Measurements from ENCODE around the gene PSME4.
"Not testable (repeated sequence)": the region's sequence is repeated elsewhere in the genome, so short reads cannot be mapped to it uniquely, and the experiment has no call there.

PSME4 gene

DNA sequence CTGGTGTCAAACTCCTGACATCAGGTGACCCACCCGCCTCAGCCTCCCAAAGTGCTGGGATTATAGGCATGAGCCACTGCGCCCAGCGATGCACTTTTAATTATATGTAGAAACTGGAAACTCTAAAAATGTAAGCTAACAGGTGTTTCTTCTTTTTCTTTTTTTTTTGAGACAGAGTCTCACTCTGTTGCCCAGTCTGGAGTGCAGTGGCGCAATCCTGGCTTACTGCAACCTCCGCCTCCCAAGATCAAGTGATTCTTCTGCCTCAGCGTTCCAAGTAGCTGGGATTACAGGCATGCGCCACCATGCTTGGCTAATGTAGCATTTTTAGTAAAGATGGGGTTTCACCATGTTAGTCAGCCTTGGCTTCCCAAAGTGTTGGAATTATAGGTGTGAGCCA, 129.1 kb downstream of the PSME4 start:
- not testable (repeated sequence) for DNase-seq

DNA sequence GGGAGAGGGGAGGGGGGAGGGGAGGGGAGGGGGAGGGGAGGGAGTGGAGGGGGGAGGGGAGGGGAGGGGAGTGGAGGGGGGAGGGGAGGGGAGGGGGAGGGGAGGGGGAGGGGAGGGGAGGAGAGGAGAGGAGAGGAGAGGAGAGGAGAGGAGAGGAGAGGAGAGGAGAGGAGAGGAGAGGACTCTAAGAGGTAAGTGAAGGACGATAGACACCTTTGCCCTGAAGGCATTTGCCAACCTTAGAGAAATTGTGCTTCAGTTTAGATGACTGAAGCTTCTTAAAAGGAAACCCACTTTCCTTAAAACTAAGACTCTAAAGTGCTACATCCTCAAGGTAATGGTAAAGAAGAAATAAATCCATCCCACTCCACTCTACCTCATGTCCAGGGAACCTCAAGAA, 130.2 kb downstream of the PSME4 start:
- no peak for DNase-seq

- not testable (repeated sequence) for DNase-seq
These were observed 140.9 kb downstream of the PSME4 start for GRCh38 chr2:53829980-53830290.

- no peak for DNase-seq
These were observed 141.4 kb downstream of the PSME4 start for GRCh38 chr2:53829273-53829979.

DNA sequence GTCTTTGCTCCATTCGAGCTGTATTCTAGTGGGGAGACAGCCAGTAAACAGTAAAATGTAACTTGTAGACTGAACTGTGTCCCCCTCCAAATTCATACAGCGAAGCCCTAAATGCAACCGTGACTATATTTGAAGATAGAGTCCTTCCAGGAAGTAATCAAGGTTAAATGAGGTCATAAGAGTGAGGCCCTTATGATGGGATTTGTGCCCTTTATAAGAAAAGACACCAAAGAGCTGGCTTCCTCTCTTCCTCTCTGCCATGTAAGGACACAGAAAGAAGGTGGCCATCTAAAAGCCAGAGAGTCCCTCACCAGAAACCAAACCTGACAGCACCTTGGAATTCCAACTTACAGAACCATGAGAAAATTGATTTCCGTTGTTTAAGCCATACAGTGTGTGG, 142.5 kb downstream of the PSME4 start:
- no peak for DNase-seq

DNA sequence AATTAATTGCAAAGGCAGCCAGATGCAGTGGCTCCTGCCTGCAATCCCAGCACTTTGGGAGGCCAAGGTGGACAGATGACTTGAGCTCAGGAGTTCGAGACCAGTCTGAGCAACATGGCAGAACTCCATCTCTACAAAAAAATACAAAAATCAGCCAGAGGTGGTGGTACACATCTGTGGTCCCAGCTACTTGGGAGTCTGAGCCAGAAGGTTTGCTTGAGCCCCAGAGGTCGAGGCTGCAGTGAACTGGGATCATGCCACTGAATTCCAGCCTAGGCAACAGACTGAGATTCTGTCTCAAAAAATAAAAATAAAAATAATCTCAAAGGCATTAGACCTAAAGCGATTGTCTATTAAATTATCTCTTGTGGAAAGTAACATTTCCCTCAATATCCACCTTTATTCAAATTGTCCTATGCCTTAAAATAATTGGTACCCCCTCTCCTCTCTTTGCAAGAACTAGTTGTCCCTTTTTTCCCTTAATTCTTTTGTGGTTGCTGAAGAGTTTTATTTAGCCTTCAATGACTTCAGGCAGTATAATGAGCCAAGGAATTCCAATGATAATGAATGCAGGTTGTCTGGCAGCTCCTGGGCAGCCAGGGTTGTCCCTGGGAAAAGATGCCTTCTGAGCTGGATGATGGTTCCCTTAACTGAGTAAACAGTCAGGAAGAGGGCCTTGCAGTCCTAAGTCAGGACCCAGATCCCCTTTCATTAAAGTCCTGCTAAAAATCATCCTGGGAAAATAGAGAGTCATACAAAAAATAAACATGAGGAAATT, 143.2 kb downstream of the PSME4 start:
- DNase-seq = no peak

GRCh38 chr2:53826587-53827397, 144.0 kb downstream of the PSME4 start:
- DNase-seq = no peak

DNA sequence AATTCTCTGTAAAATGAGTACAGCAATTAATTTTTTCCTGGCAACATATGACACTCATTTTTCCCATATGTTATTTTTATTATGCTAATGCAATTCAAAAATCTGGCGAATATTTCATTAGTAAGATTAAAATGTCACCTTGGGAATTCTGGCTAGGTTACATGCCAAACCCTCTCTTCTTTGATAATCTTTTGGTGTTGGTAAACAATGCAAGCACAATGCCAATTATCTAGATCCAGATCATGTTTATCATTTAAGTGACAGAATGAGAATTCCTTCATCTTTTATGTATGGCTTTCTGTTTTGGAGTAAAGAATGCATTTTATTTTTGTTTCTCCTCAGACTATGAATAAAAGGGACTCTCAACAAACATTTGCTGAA, 144.8 kb downstream of the PSME4 start:
- DNase-seq = no peak

- not testable (repeated sequence) for DNase-seq
These were observed 147.2 kb downstream of the PSME4 start for GRCh38 chr2:53823639-53824038.

DNA sequence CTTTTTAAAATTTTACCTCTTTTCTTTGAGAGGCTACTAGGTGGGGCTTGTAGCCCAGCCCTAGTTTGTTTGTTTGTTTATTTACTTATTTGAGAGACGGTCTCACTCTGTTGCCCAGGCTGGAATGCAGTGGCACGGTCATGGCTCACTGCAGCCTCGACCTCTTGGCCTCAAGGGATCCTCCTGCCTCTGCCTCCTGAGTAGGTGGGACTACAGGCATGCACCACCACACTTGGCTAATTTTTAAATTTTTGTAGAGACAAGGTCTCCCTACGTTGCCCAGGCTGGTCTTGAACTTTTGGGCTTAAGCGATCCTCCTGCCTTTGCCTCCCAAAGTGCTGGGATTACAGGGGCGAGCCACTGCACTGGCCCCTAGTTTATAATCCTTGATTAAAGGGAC, 149.0 kb downstream of the PSME4 start:
- DNase-seq = no peak

- DNase-seq = no peak
These were observed 150.1 kb downstream of the PSME4 start for GRCh38 chr2:53820711-53821110.

DNA sequence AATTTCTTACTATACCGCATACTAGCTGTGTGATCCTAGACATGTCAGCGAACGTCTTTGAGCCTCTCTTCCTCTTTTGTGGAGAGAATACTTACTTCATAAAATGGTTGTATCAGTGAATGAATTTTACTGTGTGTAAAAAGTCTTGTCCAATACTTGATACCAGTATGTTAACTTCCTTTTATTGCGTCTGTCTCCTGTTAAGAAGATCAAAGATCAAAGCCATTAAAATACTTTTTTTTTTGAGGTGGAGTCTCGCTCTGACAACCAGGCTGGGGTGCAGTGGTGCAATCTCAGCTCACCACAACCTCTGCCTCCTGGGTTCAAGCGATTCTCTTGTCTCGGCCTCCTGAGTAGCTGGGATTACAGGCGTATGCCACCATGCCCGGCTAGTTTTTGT, 150.7 kb downstream of the PSME4 start:
- no peak for DNase-seq

DNA sequence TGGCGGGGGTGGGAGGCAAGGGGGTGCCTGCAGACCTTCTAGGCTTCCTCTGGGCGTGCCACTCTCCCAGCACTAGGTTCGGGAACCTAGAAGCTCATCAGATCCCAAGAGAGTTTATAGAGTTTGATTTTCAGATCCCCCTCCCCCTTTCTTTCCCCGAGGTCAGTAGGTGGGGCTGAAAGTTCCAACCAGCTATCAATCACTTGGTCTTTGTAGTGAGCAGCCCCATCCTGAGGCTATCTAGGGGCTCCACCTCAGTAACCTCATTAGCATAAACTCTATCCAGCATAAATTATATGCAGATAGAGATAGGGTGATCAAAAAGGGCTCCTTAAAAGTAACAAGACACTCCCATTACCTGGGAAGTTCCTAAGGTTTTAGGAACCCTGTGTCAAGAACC, 151.2 kb downstream of the PSME4 start:
- no peak for DNase-seq

- DNase-seq = no peak
These were observed 151.8 kb downstream of the PSME4 start for GRCh38 chr2:53818854-53819435.
